Measurements from ENCODE around the gene UGT1A6.

UGT1A6 gene

GRCh38 chr2:233772153-233772552 is 79.5 kb downstream of the UGT1A6 start:
- no peak for DNase-seq

GRCh38 chr2:233772583-233772982 is 79.9 kb downstream of the UGT1A6 start:
- no peak for DNase-seq

GRCh38 chr2:233773854-233774253 is 81.2 kb downstream of the UGT1A6 start:
- no peak for DNase-seq

GRCh38 chr2:233775414-233775813 is 82.7 kb downstream of the UGT1A6 start:
- DNase-seq: no peak

- no peak for DNase-seq
These were observed 85.3 kb downstream of the UGT1A6 start, which contains the start of gene MROH2A for GRCh38 chr2:233778030-233778429. Gene MROH2A (plus strand): TSS chr2:233778330. CDS start chr2:233779359, 1,029 bp downstream.

- DNase-seq: no peak
These were observed 87.0 kb downstream of the UGT1A6 start for GRCh38 chr2:233779722-233780121.

- DNase-seq: no peak
These were observed 88.1 kb downstream of the UGT1A6 start for GRCh38 chr2:233780771-233781170.

GRCh38 chr2:233789554-233789953 is 96.9 kb downstream of the UGT1A6 start:
- DNase-seq: no peak

GRCh38 chr2:233791151-233791882 is 98.6 kb downstream of the UGT1A6 start:
- DNase-seq: no peak

- no peak for DNase-seq
These were observed 99.2 kb downstream of the UGT1A6 start for GRCh38 chr2:233791883-233792329.

- DNase-seq: no peak
These were observed 100.0 kb downstream of the UGT1A6 start for GRCh38 chr2:233792720-233793119.

GRCh38 chr2:233793465-233794127 is 100.9 kb downstream of the UGT1A6 start:
- no peak for DNase-seq

- no peak for DNase-seq
These were observed 101.5 kb downstream of the UGT1A6 start for GRCh38 chr2:233794128-233794658.

GRCh38 chr2:233795735-233796171 is 103.1 kb downstream of the UGT1A6 start:
- no peak for DNase-seq

GRCh38 chr2:233796254-233796653 is 103.6 kb downstream of the UGT1A6 start:
- DNase-seq: no peak

- DNase-seq: no peak
These were observed 105.8 kb downstream of the UGT1A6 start for GRCh38 chr2:233798335-233799086.

- no peak for DNase-seq
These were observed 106.5 kb downstream of the UGT1A6 start for GRCh38 chr2:233799087-233799665.

GRCh38 chr2:233799716-233800115 is 107.0 kb downstream of the UGT1A6 start:
- DNase-seq: no peak

- no peak for DNase-seq
These were observed 107.5 kb downstream of the UGT1A6 start for GRCh38 chr2:233800208-233800607.

- peak; percentile 25 for DNase-seq
These were observed 108.9 kb downstream of the UGT1A6 start for GRCh38 chr2:233801357-233802131.

GRCh38 chr2:233802132-233802815 is 109.6 kb downstream of the UGT1A6 start:
- DNase-seq: no peak

Measured in activated CD4-positive, alpha-beta T cell treated with anti-CD3 and anti-CD28 coated beads for 48 hours (primary cell).